H1 (cell line): ENCODE measurements around the gene VWA5B2. TPM values are rescaled to one million over a fixed set of nuclear protein-coding genes. Genes with fewer than 3 reads are reported as not detected.

Experiments used
- MAFK ChIP-seq: IDR thresholded peaks from 2 replicates; pipeline ENCODE4 v1.6.1; 2012; ENCODE audit warnings: low read depth, mild to moderate bottlenecking, improper control_type of control experiment, low read length
- SP2 ChIP-seq: IDR thresholded peaks from 2 replicates; pipeline ENCODE4 v1.6.1; 2012; ENCODE audit warnings: mild to moderate bottlenecking, low read length, inconsistent platforms
- USF2 ChIP-seq: IDR thresholded peaks from 2 replicates; pipeline ENCODE4 v1.6.1; 2011; ENCODE audit warnings: low read length, improper control_type of control experiment
- polyA plus RNA-seq, 7 experiments: library from polyadenylated mRNA; depleted of rRNA in 3 of 7; stranded (reverse) in 5 of 7; unstranded in 2 of 7; fragments of >200 nt in 5 of 7; fragments of 200-250 nt in 2 of 7; gene quantifications; 1 replicate in 5 of 7; 2 replicates in 1 of 7; 4 replicates in 1 of 7; pipeline versions ENCODE4 v1.2.1 to v1.2.3, GENCODE V29; 2011 to 2013; ENCODE audit warnings: missing spikeins in 2 of 7, mixed read lengths in 2 of 7
- total RNA-seq: library from RNA; stranded (reverse); fragmentation: NEBNext Ultra II Directional; extraction: Animal tissue kit (Norgen Biotek cat#: 25700); gene quantifications from 2 replicates; pipeline ENCODE4 v1.2.1, GENCODE V29; 2021

The VWA5B2 gene
- total and polyA plus RNA-seq, 2 of the 8 experiments (the other 6 are each of a cell fraction or from before 2014, with no cell fraction given), result 0.53 to 0.56 TPM

GRCh38 chr3:184203526-184203925 is 25.9 kb upstream of the VWA5B2 start (continued):
- TF ChIP-seq MAFK, result no peak
- TF ChIP-seq USF2, result no peak
- TF ChIP-seq SP2, result no peak
